GM19455 (cell line): Measurements from ENCODE around the gene CYP2S1.
"Not testable (repeated sequence)": the region's sequence is repeated elsewhere in the genome, so short reads cannot be mapped to it uniquely, and the experiment has no call there.

Source experiments
- ATAC-seq: cut with Tn5 transposase; IDR thresholded peaks from one replicate; pipeline ENCODE4 v1.9.1; 2021; ENCODE audit not compliant: unreplicated experiment

Gene CYP2S1

DNA sequence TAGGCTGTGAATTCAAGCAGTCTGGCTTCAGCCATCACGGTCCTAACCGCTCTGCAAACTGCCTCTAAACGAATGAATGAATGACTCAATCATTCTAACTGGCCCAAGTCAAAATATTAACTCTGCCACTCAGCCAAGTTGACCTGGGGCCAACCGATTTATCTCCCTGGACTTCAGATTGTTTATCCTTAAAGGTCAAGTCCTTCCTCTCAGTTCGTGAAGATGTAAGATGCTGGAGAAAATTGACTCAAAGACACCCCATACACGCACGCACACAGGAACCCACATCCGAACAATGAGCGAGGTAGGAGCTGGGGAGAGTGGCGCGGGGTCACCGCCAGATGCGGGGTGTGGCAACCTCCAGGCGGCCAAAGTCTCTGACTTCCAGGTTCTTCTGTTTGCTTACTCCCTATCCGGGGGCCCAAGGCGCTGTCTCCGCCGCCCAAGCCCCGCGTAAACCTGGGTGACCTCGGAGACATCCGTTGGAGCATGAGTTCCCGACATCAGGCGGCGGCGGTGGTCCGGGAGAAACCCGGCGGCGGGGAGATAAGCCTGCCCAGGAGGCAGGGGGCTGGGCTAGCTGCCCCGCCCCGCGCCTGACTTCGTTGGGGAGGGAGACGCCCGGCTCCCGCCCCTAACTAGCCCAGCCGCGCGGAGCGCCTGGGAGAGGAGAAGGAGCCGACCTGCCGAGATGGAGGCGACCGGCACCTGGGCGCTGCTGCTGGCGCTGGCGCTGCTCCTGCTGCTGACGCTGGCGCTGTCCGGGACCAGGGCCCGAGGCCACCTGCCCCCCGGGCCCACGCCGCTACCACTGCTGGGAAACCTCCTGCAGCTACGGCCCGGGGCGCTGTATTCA, at the start of gene CYP2S1:
CYP2S1 (plus strand) TSS at position 646 of the 856 bp plus-strand sequence; CDS start at position 692, 46 bp downstream.
- ATAC-seq, result no peak

- no peak for ATAC-seq
These were observed 48.6 kb upstream of the CYP2S1 start for GRCh38 chr19:41144403-41144802.

DNA sequence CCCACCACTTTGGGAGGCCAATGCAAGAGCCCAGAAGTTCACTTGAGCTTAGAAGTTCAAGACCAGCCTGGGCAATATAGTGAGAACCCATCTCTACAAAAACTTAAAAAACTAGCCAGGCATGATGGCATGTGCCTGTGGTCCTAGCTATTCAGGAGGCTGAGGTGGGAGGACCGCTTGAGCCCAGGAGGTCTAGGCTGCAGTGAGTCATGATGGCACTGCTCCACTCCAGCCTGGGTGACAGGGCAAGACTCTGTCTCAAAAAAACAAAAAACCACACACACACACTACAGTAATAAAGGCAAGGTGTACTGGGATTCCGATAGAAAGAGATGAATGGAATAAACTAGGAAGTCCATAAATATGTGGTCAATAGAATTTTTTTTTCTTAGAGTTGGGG, 43.2 kb upstream of the CYP2S1 start:
- ATAC-seq, result no peak

DNA sequence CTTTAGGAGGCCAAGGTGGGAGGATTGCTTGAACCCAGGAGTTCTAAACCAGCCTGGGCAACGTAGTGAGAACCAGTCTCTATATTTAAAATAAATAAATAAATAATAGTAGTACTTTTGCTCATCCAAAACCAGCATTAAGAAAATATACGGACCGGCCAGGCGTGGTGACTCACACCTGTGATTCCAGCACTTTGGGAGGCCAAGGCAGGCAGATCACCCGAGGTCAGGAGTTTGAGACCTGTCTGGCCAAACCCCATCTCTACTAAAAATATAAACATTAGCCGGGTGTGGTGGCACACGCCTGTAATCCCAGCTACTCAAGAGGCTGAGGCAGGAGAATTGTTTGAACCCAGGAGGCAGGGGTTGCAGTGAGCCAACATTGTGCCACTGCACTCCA, 42.0 kb upstream of the CYP2S1 start:
- ATAC-seq, result not testable (repeated sequence)

DNA sequence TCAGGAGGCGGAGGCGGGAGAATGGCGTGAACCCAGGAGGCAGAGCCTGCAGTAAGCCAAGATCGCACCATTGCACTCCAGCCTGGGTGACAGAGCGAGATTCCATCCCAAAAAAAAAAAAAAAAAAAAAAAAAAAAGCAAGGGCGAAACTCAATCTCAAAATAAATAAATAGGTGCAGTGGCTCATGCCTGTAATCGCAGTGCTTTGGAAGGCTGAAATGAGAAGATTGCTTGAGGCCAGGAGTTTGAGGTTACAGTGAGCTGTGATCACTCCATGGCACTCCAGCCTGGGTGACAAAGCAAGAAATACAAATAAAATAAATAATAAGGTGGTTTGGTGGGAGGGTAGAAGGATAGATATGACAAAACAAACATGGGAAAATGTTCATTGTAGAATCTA, 39.0 kb upstream of the CYP2S1 start:
- ATAC-seq, result no peak

DNA sequence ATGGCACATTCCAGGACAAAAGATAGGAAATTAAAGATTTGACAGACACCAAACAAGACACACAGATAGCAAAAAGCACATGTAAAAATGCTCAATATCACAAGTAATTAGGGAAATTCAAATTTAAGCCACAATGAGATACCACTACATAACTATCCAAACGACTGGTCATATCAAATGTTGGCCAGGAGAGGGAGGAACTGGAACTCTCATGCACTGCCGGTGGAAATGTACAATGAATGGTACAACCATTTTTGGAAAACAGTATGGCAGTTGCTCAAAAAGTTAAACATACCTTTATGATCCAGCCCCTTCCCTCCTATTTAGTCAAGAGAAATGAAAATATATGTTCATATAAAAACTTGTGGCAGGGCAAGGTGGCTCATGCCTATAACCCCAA, 36.8 kb upstream of the CYP2S1 start:
- ATAC-seq, result no peak

DNA sequence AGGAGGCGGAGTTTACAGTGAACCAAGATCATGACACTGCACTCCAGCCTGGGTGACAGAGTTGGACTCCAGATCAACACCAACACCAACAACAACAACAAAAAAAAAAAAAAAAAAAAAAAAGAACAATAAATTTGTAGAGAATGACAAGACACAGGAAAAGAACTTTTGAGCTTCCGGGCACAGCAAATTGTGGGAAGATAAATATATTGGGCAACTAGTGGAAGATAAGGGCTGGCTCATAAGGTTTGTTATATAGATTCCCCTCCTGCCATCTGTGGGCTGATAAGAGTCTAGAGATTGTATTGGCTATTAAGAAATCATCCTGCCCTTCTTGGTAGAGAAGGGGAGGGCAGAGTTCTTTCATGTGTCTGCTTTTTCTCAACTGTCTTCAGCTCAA, 33.1 kb upstream of the CYP2S1 start:
- ATAC-seq, result no peak

GRCh38 chr19:41161903-41162302, 31.1 kb upstream of the CYP2S1 start:
- no peak for ATAC-seq

DNA sequence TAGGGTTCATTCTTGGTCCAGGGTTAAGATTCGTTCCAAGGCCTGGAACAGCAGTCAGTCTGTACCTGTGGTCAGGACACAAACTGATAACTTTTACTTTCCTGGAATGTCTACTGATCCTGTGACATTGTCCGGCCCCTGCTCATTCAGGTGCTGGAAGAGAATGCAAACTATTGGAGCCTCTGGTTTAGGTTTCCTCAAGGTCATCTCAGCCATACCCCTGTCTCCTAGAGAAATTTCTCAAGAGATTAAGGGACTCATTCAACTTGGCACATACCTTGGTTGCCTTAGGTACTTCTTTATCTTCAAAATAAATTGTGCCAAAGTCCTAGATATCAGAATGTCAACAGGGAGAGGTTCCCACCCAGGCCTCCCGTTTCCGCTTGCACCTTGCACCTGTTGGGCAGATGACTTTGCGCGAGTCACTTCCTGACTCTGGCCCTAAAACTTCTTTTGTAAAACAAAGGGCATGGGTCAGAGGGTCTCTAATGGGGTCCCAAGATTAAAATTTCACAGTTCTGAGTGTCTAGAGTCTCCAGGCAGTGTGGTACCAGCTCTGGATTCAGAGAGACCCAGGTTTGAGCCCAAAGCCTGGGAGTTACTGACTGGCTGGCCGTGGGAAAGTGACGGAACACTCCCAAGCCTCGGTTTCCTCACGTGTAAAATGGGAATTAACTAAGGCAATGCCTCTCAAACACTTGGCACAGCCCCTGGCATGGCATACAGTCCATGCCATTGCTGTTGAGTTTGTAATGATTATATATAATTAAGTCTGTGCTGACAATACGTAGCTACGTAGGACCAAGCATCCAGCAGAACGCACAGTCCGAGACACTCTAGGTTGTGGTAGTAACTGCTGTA, 25.8 kb upstream of the CYP2S1 start:
- ATAC-seq, result no peak

GRCh38 chr19:41172297-41173164, 20.5 kb upstream of the CYP2S1 start:
- no peak for ATAC-seq

- ATAC-seq, result no peak
These were observed 18.6 kb upstream of the CYP2S1 start for GRCh38 chr19:41174297-41174928.

- ATAC-seq, result no peak
These were observed 16.9 kb upstream of the CYP2S1 start for GRCh38 chr19:41175801-41176777.

GRCh38 chr19:41180173-41180572, 12.8 kb upstream of the CYP2S1 start:
- ATAC-seq, result not testable (repeated sequence)

GRCh38 chr19:41186971-41187883, 5.8 kb upstream of the CYP2S1 start:
- ATAC-seq, result no peak

DNA sequence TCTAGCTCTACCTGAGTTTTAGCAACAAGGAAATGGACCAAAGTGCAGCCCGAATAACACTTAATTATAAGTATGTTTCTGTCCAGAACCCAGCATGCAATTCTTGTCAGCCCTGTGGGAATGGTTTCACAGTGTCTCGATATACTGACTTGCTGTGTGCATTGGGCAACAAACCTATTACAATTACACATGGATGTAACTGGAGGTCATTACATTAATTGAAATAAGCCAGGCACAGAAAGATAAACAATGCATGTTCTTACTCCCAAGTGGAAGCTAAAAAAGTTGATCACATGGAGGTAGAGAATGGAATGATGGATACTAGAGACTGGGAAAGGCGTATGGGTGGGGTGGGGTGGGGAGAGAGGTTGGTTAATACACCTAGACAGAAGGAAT, 5.1 kb upstream of the CYP2S1 start:
- no peak for ATAC-seq

- ATAC-seq, result no peak
These were observed 3.5 kb upstream of the CYP2S1 start for GRCh38 chr19:41189425-41190065.

GRCh38 chr19:41193430-41194156, 574 bp downstream of the CYP2S1 start:
- no peak for ATAC-seq
